ENCODE data around the gene CENPE. TPM values are rescaled to one million over a fixed set of nuclear protein-coding genes. Genes with fewer than 3 reads are reported as not detected.

CENPE gene
- total and polyA plus RNA-seq, 4 donors = 4.0 to 9.1 (median 7.3) TPM

DNA sequence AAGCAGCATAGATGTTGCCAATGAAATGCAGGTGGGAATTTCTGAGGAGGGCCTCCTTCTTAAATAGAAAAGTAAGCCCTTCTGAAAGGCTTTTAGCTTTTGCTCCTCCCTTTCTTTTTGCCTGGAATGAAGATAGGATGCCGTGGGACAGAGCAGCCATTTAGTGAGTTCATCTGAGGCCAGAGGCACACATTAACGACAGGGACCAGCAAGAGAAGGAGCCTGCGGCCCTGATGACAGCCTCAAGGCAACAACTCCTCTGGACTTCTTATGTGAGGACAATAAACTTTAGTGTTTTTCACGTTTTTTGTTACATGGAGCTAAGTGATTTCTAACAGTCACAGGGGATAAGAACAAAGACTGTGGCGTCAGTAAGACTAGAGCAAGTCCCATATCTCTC lies 97.5 kb downstream of the CENPE start:
- Histone ChIP-seq H3K4me3 (ENCODE audit: low read depth, low read length) (no peak overlapping the region), H3K4me1 (ENCODE audit: control insufficient read depth, insufficient read depth, low read length) (peaks cover 5% of the 10 kb centered on the region), H3K27me3 (ENCODE audit: control insufficient read depth, insufficient read depth, low read length) (no peaks in the 10 kb centered on the region), H3K9me3 (ENCODE audit: control insufficient read depth, insufficient read depth, low read length) (no peaks in the 10 kb centered on the region), H3K36me3 (ENCODE audit: control insufficient read depth, insufficient read depth, low read length) (no peaks in the 10 kb centered on the region), H3K27ac (ENCODE audit: low read depth, low read length) (no peak overlapping the region)
- WGBS (ENCODE audit: insufficient coverage) = 44% methylated on average over 3 of the region's 5 CpGs
- DNase-seq (ENCODE audit: low read depth in 4 of 6, low spot score in 6 of 6) = no peak

DNA sequence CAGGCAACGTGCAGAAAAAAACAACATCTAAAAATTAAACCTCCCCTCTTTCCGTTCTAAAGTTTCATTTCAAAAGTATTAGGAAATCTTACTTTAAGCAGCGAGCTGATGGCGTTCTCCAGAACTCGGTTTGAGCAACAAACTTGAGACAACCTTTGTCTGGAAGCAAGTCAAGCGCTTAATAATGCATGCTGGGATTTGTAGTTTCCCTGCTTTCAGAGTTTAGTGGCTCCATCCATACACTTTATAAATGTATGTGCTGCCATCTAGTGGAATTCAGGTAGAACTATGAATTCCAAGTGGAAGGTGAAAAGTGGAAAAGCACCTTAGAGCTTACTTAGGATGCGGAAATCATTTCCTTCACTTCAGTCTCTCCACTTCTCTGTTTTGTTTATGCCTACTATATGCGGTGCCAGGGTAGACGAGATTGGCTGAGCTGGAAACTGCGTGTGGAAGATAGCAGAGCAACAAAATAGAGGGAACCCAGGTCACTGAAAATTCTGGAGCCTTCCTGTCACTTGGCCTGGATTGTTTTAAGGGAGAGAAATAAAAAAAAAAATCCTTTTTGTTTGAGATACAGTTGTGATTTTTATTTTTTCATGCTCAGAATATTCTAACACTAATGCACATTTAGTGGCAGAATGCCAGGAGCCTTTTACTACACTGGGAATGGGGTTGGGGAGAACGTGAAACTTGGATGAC lies 98.3 kb downstream of the CENPE start, which contains the start of gene BDH2:
Gene BDH2, minus strand, starts transcription at position 144 of the 702 bp plus-strand sequence. CDS start 3,580 bp downstream, outside the sequence.
- H3K27ac ChIP-seq (ENCODE audit: low read depth, low read length) = peak within 1 kb of the TSS; percentile 70
- DNase-seq (ENCODE audit: low read depth in 4 of 6, low spot score in 6 of 6) = peak; percentile 80 to 97 (median 82)
- 10% methylated on average over 10 of the region's 11 CpGs for WGBS (ENCODE audit: insufficient coverage)

DNA sequence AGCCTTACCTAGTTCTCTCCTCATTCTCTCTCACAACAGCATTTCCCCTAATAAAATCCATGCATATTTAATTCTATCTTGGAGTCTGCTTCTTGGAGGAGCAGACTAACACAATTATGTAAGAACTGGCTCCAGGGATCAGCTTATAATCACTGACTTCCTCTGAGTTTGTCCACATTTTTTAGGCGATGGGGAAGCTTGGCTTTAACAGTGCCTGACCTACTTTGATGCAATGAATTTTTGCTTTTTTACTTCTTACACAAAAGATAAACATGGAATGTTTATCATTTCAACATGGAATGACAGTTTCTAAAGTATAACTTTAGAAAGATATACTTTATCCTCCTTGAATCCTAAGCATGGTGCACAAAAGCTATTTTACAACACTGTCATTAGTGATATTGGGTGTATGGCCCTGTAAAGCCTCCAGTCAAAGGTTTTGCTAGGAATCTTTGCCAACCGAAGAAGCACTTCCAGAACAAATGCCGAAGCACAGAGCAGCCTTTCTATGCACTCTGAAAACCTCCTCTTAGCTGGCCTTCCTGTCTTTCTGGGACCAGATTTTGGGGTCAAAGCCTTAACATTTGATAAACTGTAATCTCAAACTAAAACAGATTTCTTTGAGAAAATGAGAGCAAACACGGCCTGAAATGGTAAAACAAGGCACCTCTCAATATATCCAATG lies 99.2 kb downstream of the CENPE start:
- H3K27me3 ChIP-seq (ENCODE audit: control insufficient read depth, insufficient read depth, low read length) = no peaks in the 10 kb centered on the region
- peak in 1 of 6 donors; percentile 26 for DNase-seq (ENCODE audit: low read depth in 4 of 6, low spot score in 6 of 6)
- peak overlapping the region; percentile 61 for H3K4me3 ChIP-seq (ENCODE audit: low read depth, low read length)
- no peaks in the 10 kb centered on the region for H3K9me3 ChIP-seq (ENCODE audit: control insufficient read depth, insufficient read depth, low read length)
- H3K27ac ChIP-seq (ENCODE audit: low read depth, low read length) = peak overlapping the region; percentile 70
- 0% methylated on average over 2 of the region's 4 CpGs for WGBS (ENCODE audit: insufficient coverage)
- H3K4me1 ChIP-seq (ENCODE audit: control insufficient read depth, insufficient read depth, low read length) = peaks cover 5% of the 10 kb centered on the region
- no peaks in the 10 kb centered on the region for H3K36me3 ChIP-seq (ENCODE audit: control insufficient read depth, insufficient read depth, low read length)

More for the DNA sequence above, 98.3 kb downstream of the CENPE start, which contains the start of gene BDH2:
- Histone ChIP-seq H3K4me3 (ENCODE audit: low read depth, low read length) (peak within 1 kb of the TSS; percentile 61), H3K9me3 (ENCODE audit: control insufficient read depth, insufficient read depth, low read length) (no peaks in the 10 kb centered on the region), H3K4me1 (ENCODE audit: control insufficient read depth, insufficient read depth, low read length) (peaks cover 5% of the 10 kb centered on the region), H3K36me3 (ENCODE audit: control insufficient read depth, insufficient read depth, low read length) (no peaks in the 10 kb centered on the region), H3K27me3 (ENCODE audit: control insufficient read depth, insufficient read depth, low read length) (no peaks in the 10 kb centered on the region)

DNA sequence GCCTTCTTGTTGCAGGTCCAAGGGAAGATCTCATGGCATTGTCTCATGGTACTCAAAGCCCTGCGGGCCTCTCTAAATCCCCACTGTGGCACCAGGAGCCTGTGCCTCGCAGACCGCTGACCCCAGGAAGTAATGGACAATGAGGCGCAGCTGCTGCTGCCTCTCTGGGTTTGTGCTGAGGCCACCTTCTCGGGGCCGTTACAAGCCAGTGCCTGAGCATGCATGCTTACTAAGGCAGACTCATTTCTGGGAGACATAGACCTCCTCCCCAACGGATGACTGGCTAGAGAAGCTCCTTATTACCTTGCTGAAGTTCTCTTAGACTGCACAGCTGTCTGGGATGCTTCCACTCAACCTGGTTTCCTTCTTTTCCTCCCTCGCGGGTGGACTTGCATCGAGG lies 99.8 kb downstream of the CENPE start:
- H3K27me3 ChIP-seq (ENCODE audit: control insufficient read depth, insufficient read depth, low read length) = no peaks in the 10 kb centered on the region
- no peak overlapping the region for H3K4me3 ChIP-seq (ENCODE audit: low read depth, low read length)
- peaks cover 5% of the 10 kb centered on the region for H3K4me1 ChIP-seq (ENCODE audit: control insufficient read depth, insufficient read depth, low read length)
- WGBS (ENCODE audit: insufficient coverage) = 74% methylated on average over 10 of the region's 10 CpGs
- H3K27ac ChIP-seq (ENCODE audit: low read depth, low read length) = peak overlapping the region; percentile 1
- H3K36me3 ChIP-seq (ENCODE audit: control insufficient read depth, insufficient read depth, low read length) = no peaks in the 10 kb centered on the region
- no peaks in the 10 kb centered on the region for H3K9me3 ChIP-seq (ENCODE audit: control insufficient read depth, insufficient read depth, low read length)
- no peak for DNase-seq (ENCODE audit: low read depth in 4 of 6, low spot score in 6 of 6)

DNA sequence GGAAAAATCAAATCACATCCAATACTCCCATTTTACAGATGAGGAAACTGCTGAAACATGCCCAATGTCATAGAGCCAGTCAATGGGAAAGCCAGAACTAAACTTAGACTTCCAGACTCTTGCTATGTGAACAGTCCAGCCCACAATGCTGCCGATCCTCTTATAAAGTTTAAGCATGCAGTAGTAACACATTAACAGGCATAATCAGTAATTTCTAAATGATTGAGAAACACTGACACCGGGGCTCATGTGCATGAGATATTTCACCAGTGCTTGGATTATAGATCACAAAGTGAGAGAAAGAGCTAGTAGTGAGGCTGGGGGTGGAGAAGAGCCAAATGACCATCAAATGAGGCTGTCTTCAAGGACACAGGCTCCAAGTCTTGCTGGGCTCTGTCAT lies 101.0 kb downstream of the CENPE start:
- no peak overlapping the region for H3K27ac ChIP-seq (ENCODE audit: low read depth, low read length)
- DNase-seq (ENCODE audit: low read depth in 4 of 6, low spot score in 6 of 6) = no peak
- no CpG with 5 or more reads among the region's 2 CpGs for WGBS (ENCODE audit: insufficient coverage)

DNA sequence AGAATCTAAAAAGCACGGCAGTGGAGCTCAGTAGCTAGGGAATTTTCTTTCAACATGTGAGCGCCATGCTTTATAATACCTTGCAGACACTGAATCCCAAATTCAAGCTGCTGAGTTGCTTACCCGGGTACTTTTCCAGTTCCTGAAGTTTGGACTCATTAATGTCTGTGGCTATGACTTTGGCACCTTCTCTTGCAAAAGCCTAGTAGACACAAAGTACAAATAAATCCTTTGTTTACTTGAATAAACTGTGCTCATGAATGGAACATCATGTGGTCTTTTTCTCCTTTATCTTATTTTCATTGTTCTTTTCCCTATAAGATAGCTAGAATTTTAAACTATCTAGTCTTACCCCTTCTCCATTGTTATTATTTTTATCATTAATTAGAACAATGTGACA lies 103.1 kb downstream of the CENPE start:
- WGBS (ENCODE audit: insufficient coverage) = no CpG with 5 or more reads among the region's 3 CpGs

More for the DNA sequence above, 101.0 kb downstream of the CENPE start:
- Histone ChIP-seq H3K9me3 (ENCODE audit: control insufficient read depth, insufficient read depth, low read length) (no peaks in the 10 kb centered on the region), H3K36me3 (ENCODE audit: control insufficient read depth, insufficient read depth, low read length) (no peaks in the 10 kb centered on the region), H3K4me3 (ENCODE audit: low read depth, low read length) (no peak overlapping the region), H3K27me3 (ENCODE audit: control insufficient read depth, insufficient read depth, low read length) (no peaks in the 10 kb centered on the region), H3K4me1 (ENCODE audit: control insufficient read depth, insufficient read depth, low read length) (peaks cover 5% of the 10 kb centered on the region)

DNA sequence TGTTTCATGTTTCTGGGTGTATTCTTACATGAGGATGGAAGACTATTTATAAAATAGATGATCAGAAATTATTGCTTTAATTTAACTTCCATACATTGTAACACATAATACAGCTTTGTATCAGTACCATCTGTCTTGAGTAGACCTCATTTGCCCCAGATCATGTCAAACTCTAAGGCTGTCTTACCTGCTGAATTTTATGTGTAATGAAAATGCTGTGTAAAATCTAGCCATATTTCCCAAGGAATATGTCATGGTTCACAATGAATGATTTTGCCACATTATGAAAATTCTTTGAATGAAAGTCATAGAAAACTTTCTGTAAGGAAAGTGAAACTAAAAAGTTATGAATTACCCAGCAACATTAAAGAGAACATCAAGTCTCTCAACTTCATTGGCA lies 105.9 kb downstream of the CENPE start:
- H3K4me1 ChIP-seq (ENCODE audit: control insufficient read depth, insufficient read depth, low read length) = no peaks in the 10 kb centered on the region
- H3K27me3 ChIP-seq (ENCODE audit: control insufficient read depth, insufficient read depth, low read length) = no peaks in the 10 kb centered on the region
- H3K9me3 ChIP-seq (ENCODE audit: control insufficient read depth, insufficient read depth, low read length) = no peaks in the 10 kb centered on the region
- no peak overlapping the region for H3K4me3 ChIP-seq (ENCODE audit: low read depth, low read length)
- DNase-seq (ENCODE audit: low read depth in 4 of 6, low spot score in 6 of 6) = no peak
- peaks cover 5% of the 10 kb centered on the region for H3K36me3 ChIP-seq (ENCODE audit: control insufficient read depth, insufficient read depth, low read length)
- H3K27ac ChIP-seq (ENCODE audit: low read depth, low read length) = no peak overlapping the region

More for the DNA sequence above, 103.1 kb downstream of the CENPE start:
- H3K4me1 ChIP-seq (ENCODE audit: control insufficient read depth, insufficient read depth, low read length) = peaks cover 5% of the 10 kb centered on the region
- no peak for DNase-seq (ENCODE audit: low read depth in 4 of 6, low spot score in 6 of 6)
- H3K27ac ChIP-seq (ENCODE audit: low read depth, low read length) = no peak overlapping the region
- no peaks in the 10 kb centered on the region for H3K27me3 ChIP-seq (ENCODE audit: control insufficient read depth, insufficient read depth, low read length)
- H3K4me3 ChIP-seq (ENCODE audit: low read depth, low read length) = no peak overlapping the region
- peaks cover 5% of the 10 kb centered on the region for H3K36me3 ChIP-seq (ENCODE audit: control insufficient read depth, insufficient read depth, low read length)
- no peaks in the 10 kb centered on the region for H3K9me3 ChIP-seq (ENCODE audit: control insufficient read depth, insufficient read depth, low read length)

DNA sequence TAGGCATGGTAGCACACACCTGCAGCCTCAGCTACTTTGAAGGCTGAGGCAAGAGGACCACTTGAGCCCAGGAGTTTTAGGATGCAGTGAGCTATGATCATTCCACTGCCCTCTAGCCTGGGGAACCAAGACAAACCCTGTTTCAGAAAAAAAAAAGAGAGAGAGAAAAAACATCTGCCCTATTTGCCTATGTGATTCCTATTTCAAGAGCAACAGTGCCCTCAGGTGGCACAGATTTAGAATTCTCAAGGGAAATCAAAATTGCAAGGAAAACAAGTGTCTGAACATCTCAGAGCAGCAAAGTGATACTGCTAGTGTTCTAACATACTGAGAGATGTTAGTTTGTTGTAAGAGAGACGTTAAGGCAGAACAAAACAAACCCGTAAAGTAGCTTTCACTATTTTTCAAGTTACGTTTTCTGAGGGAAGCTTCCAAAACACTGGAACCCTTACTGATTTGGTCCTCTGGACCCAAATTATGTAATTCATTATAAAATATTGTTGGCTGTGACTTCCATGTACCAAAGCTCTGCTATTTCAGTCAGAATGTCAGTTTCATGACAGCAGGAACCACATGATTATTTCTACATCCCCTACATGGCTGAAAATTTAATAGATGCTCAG lies 106.4 kb downstream of the CENPE start:
- DNase-seq (ENCODE audit: low read depth in 4 of 6, low spot score in 6 of 6) = peak in 3 of 6 donors; percentile 35 to 89 (median 82)
- Histone ChIP-seq H3K4me3 (ENCODE audit: low read depth, low read length) (no peak overlapping the region), H3K9me3 (ENCODE audit: control insufficient read depth, insufficient read depth, low read length) (no peaks in the 10 kb centered on the region), H3K27ac (ENCODE audit: low read depth, low read length) (no peak overlapping the region), H3K36me3 (ENCODE audit: control insufficient read depth, insufficient read depth, low read length) (peaks cover 5% of the 10 kb centered on the region), H3K27me3 (ENCODE audit: control insufficient read depth, insufficient read depth, low read length) (no peaks in the 10 kb centered on the region), H3K4me1 (ENCODE audit: control insufficient read depth, insufficient read depth, low read length) (no peaks in the 10 kb centered on the region)
- WGBS (ENCODE audit: insufficient coverage) = no CpG with 5 or more reads among the region's 3 CpGs

DNA sequence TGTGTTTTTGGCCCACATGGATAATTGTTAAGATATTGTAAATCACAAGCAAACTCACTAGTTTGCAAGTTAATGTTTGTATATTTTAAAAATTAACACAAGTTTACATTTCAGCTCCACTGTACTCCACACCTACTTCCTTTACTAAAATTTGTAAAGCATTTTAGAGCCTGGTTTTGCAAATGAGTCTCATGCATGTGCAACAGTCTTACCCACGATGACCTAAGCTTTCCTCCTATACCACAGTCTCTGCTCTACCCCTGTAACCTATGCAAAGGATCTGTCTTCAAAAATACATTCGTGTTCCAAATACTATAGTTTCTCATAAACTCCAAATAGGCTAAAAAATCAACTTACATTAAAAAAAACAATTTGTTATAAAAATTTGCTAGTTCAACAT lies 108.7 kb downstream of the CENPE start:
- Histone ChIP-seq H3K9me3 (ENCODE audit: control insufficient read depth, insufficient read depth, low read length) (no peaks in the 10 kb centered on the region), H3K4me3 (ENCODE audit: low read depth, low read length) (no peak overlapping the region), H3K4me1 (ENCODE audit: control insufficient read depth, insufficient read depth, low read length) (no peaks in the 10 kb centered on the region), H3K36me3 (ENCODE audit: control insufficient read depth, insufficient read depth, low read length) (peaks cover 5% of the 10 kb centered on the region), H3K27ac (ENCODE audit: low read depth, low read length) (no peak overlapping the region), H3K27me3 (ENCODE audit: control insufficient read depth, insufficient read depth, low read length) (no peaks in the 10 kb centered on the region)
- 100% methylated on average over 1 of the region's 2 CpGs for WGBS (ENCODE audit: insufficient coverage)
- no peak for DNase-seq (ENCODE audit: low read depth in 4 of 6, low spot score in 6 of 6)
